H9 (cell line): ENCODE measurements around the gene NT5C2. TPM values are rescaled to one million over a fixed set of nuclear protein-coding genes. Genes with fewer than 3 reads are reported as not detected.
"Not testable (repeated sequence)": the region's sequence is repeated elsewhere in the genome, so short reads cannot be mapped to it uniquely, and the experiment has no call there.

Source experiments
- DNase-seq: peaks from one replicate; pipeline ENCODE4 v3.0.0-alpha.2; 2017
- H2AFZ ChIP-seq: one replicate; pipeline ENCODE4 v1.6.1; 2013; ENCODE audit warnings: mild to moderate bottlenecking, low read length, control low read depth, moderate library complexity
- H2AK5ac ChIP-seq: 2 replicates; pipeline ENCODE4 v1.6.1; 2013; ENCODE audit warnings: low read length, control low read depth, mixed read lengths; ENCODE audit not compliant: insufficient read length
- H2BK120ac ChIP-seq: one replicate; pipeline ENCODE4 v1.6.1; 2013; ENCODE audit warnings: low read depth, mild to moderate bottlenecking, low read length, control low read depth, inconsistent platforms; ENCODE audit not compliant: poor library complexity, severe bottlenecking
- H2BK12ac ChIP-seq: 2 replicates; pipeline ENCODE4 v1.6.1; 2013; ENCODE audit warnings: low read length, control low read depth, mixed read lengths, low read depth; ENCODE audit not compliant: insufficient read length
- H2BK15ac ChIP-seq: 2 replicates; pipeline ENCODE4 v1.6.1; 2013; ENCODE audit warnings: low read depth, low read length, control low read depth
- H2BK20ac ChIP-seq: one replicate; pipeline ENCODE4 v1.6.1; 2013; ENCODE audit warnings: low read depth, mild to moderate bottlenecking, low read length, control low read depth, inconsistent platforms; ENCODE audit not compliant: poor library complexity, severe bottlenecking
- H2BK5ac ChIP-seq: 2 replicates; pipeline ENCODE4 v1.6.1; 2013; ENCODE audit warnings: low read length, control low read depth, mixed read lengths; ENCODE audit not compliant: insufficient read length
- H3K14ac ChIP-seq: 2 replicates; pipeline ENCODE4 v1.6.1; 2013; ENCODE audit warnings: low read length, control low read depth; ENCODE audit not compliant: insufficient read depth
- H3K18ac ChIP-seq: 2 replicates; pipeline ENCODE4 v1.6.1; 2013; ENCODE audit warnings: low read depth, mild to moderate bottlenecking, mixed read lengths, low read length, control low read depth; ENCODE audit not compliant: insufficient read length
- H3K23ac ChIP-seq: 2 replicates; pipeline ENCODE4 v1.6.1; 2013; ENCODE audit warnings: low read length, control low read depth, mixed read lengths, low read depth; ENCODE audit not compliant: insufficient read length
- H3K23me2 ChIP-seq: 2 replicates; pipeline ENCODE4 v1.6.1; 2013; ENCODE audit warnings: low read depth, mild to moderate bottlenecking, mixed read lengths, low read length, control low read depth; ENCODE audit not compliant: insufficient read length, poor library complexity, severe bottlenecking
- H3K27ac ChIP-seq: 2 replicates; pipeline ENCODE4 v1.5.1; 2013; ENCODE audit warnings: low read length, control low read depth, mixed read lengths, low read depth; ENCODE audit not compliant: insufficient read length
- H3K27me3 ChIP-seq: 2 replicates; pipeline ENCODE4 v1.6.1; 2013; ENCODE audit warnings: low read length, control low read depth, inconsistent platforms; ENCODE audit not compliant: insufficient read depth
- H3K4ac ChIP-seq: 2 replicates; pipeline ENCODE4 v1.6.1; 2013; ENCODE audit warnings: low read depth, mild to moderate bottlenecking, control low read depth, inconsistent platforms, low read length, moderate library complexity
- H3K4me1 ChIP-seq: 2 replicates; pipeline ENCODE4 v1.6.1; 2013; ENCODE audit warnings: low read length, control low read depth, inconsistent platforms; ENCODE audit not compliant: insufficient read depth
- H3K4me2 ChIP-seq: 2 replicates; pipeline ENCODE4 v1.6.1; 2013; ENCODE audit warnings: low read length, control low read depth, mixed read lengths; ENCODE audit not compliant: insufficient read length, insufficient read depth
- H3K56ac ChIP-seq: 2 replicates; pipeline ENCODE4 v1.6.1; 2013; ENCODE audit warnings: low read depth, mild to moderate bottlenecking, mixed read lengths, low read length, control low read depth; ENCODE audit not compliant: insufficient read length
- H3K79me1 ChIP-seq: 2 replicates; pipeline ENCODE4 v1.6.1; 2013; ENCODE audit warnings: low read depth, mild to moderate bottlenecking, moderate library complexity, low read length, control low read depth, inconsistent platforms; ENCODE audit not compliant: insufficient read depth, poor library complexity, severe bottlenecking
- H3K79me2 ChIP-seq: 2 replicates; pipeline ENCODE4 v1.6.1; 2013; ENCODE audit warnings: low read length, control low read depth, inconsistent platforms; ENCODE audit not compliant: insufficient read depth
- H3K9ac ChIP-seq: 2 replicates; pipeline ENCODE4 v1.6.1; 2013; ENCODE audit warnings: low read length, control low read depth, mixed read lengths; ENCODE audit not compliant: insufficient read length; ENCODE audit errors: extremely low read depth
- H3K9me3 ChIP-seq: one replicate; pipeline ENCODE4 v1.6.1; 2013; ENCODE audit warnings: low read depth, low read length, inconsistent platforms; ENCODE audit not compliant: control insufficient read depth
- H3T11ph ChIP-seq: one replicate; pipeline ENCODE4 v1.6.1; 2013; ENCODE audit warnings: mild to moderate bottlenecking, low read length, control low read depth, inconsistent platforms
- H4K20me1 ChIP-seq: one replicate; pipeline ENCODE4 v1.6.1; 2013; ENCODE audit not compliant: control insufficient read depth, insufficient read length, insufficient read depth
- H4K5ac ChIP-seq: 2 replicates; pipeline ENCODE4 v1.6.1; 2013; ENCODE audit warnings: low read depth, mild to moderate bottlenecking, mixed read lengths, low read length, control low read depth; ENCODE audit not compliant: insufficient read length
- H4K8ac ChIP-seq: replicated peaks from 2 replicates; pipeline ENCODE4 v1.6.1; 2013; ENCODE audit warnings: low read length, control low read depth, mixed read lengths, low read depth; ENCODE audit not compliant: insufficient read length
- H4K91ac ChIP-seq: 2 replicates; pipeline ENCODE4 v1.6.1; 2013; ENCODE audit warnings: low read depth, mild to moderate bottlenecking, moderate library complexity, mixed read lengths, low read length, control low read depth; ENCODE audit not compliant: insufficient read length
- H3K27ac Mint-ChIP-seq, 3 experiments: 2 replicates in 2 of 3; 3 replicates in 1 of 3; pipeline ENCODE4 v1.8.0; 2020 to 2021; ENCODE audit warnings: mixed read lengths in 3 of 3, mild to moderate bottlenecking in 1 of 3, moderate library complexity in 1 of 3
- H3K27me3 Mint-ChIP-seq: 2 replicates; pipeline ENCODE4 v1.8.0; 2021; ENCODE audit warnings: low read depth, mild to moderate bottlenecking, moderate library complexity, mixed read lengths
- H3K36me3 Mint-ChIP-seq, 3 experiments: 2 replicates in 2 of 3; 3 replicates in 1 of 3; pipeline ENCODE4 v1.8.0; 2020 to 2021; ENCODE audit warnings: low read depth in 3 of 3, mixed read lengths in 3 of 3; ENCODE audit not compliant: insufficient read depth in 1 of 3
- H3K4me1 Mint-ChIP-seq, 2 experiments: 2 replicates each; pipeline ENCODE4 v1.8.0; 2020; ENCODE audit warnings: mixed read lengths in 2 of 2
- H3K4me3 Mint-ChIP-seq, 2 experiments: 2 replicates in 1 of 2; 3 replicates in 1 of 2; pipeline ENCODE4 v1.8.0; 2020 to 2021; ENCODE audit warnings: mild to moderate bottlenecking in 2 of 2, mixed read lengths in 2 of 2, moderate library complexity in 1 of 2
- H3K9me3 Mint-ChIP-seq, 2 experiments: 2 replicates in 1 of 2; 3 replicates in 1 of 2; pipeline ENCODE4 v1.8.0; 2020; ENCODE audit warnings: mild to moderate bottlenecking in 2 of 2, mixed read lengths in 2 of 2, moderate library complexity in 1 of 2
- WGBS: extraction: QIAGEN DNeasy Blood & Tissue Kit; methylation state at CpG from one replicate; pipeline ENCODE4 v1.1.7; 2013; ENCODE audit warnings: missing lambda C conversion rate, low lambda C conversion rate, mixed read lengths; ENCODE audit not compliant: insufficient read length; ENCODE audit errors: extremely low coverage; 5-methylcytosine and 5-hydroxymethylcytosine counted together
- total RNA-seq: library from RNA; stranded (reverse); gene quantifications from 2 replicates; pipeline ENCODE4 v1.2.1, GENCODE V29; 2021
- TF ChIP-seq, protein P1 (sequence below): fragments of 200-600 bp; sonication (generic); conservative IDR thresholded peaks from 3 replicates; pipeline ENCODE4 v1.8.0; 2021; ENCODE audit warnings: antibody characterized with exemption, mild to moderate bottlenecking

The NT5C2 gene
- total RNA-seq, 1 experiment from 2014 or later: 69.6 TPM

DNA sequence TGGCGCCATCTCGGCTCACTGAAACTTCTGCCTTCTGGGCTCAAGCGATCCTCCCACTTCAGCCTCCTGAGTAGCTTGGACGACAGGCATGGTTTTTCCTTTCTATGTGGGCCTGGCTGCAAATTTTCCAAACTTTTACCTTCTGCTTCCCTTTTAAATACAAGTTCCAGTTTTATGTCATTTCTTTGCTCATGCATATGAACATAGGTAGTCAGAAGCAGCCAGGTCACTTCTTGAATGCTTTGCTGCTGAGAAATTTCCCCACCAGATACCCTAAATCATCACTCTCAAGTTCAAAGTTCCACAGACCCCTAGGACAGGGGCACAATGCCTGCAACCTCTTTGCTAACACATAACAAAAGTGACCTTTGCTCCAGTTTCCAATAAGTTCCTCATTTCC is 31.1 kb upstream of the NT5C2 start:
- Histone ChIP-seq H3K27me3 (no peaks in the 10 kb centered on the region), H3K9me3 (peaks cover 14% of the 10 kb centered on the region), H4K20me1 (no peaks in the 10 kb centered on the region), H3K79me2 (no peaks in the 10 kb centered on the region), H3K14ac (no peak overlapping the region), H2BK5ac (no peak overlapping the region), H3K9ac (no peak overlapping the region), H2BK120ac (no peak overlapping the region), H4K8ac (no peak overlapping the region), H3K56ac (no peak overlapping the region), H3K23me2 (no peaks in the 10 kb centered on the region), H4K5ac (no peak overlapping the region), H4K91ac (no peak overlapping the region), H2AK5ac (no peak overlapping the region), H3K23ac (no peak overlapping the region), H2AFZ (no peak overlapping the region), H3T11ph (no peak overlapping the region), H3K4ac (no peak overlapping the region), H2BK12ac (no peak overlapping the region), H3K18ac (no peak overlapping the region), H3K27ac (no peak overlapping the region), H2BK20ac (no peak overlapping the region), H3K79me1 (no peaks in the 10 kb centered on the region), H3K4me1 (no peaks in the 10 kb centered on the region), H3K4me2 (no peak overlapping the region), H2BK15ac (no peak overlapping the region)
- no CpG with 5 or more reads among the region's 4 CpGs for WGBS
- H3K4me1 Mint-ChIP-seq: peaks cover 7 to 9% of the 10 kb centered on the region in 2 experiments
- no peaks in the 10 kb centered on the region; the same call in none of the 2 replicates for H3K27me3 Mint-ChIP-seq
- DNase-seq: no peak
- peaks cover 17 to 21% (median 17%) of the 10 kb centered on the region in 3 experiments for H3K36me3 Mint-ChIP-seq
- no peak overlapping the region for H3K27ac Mint-ChIP-seq
- TF ChIP-seq, protein P1, sequence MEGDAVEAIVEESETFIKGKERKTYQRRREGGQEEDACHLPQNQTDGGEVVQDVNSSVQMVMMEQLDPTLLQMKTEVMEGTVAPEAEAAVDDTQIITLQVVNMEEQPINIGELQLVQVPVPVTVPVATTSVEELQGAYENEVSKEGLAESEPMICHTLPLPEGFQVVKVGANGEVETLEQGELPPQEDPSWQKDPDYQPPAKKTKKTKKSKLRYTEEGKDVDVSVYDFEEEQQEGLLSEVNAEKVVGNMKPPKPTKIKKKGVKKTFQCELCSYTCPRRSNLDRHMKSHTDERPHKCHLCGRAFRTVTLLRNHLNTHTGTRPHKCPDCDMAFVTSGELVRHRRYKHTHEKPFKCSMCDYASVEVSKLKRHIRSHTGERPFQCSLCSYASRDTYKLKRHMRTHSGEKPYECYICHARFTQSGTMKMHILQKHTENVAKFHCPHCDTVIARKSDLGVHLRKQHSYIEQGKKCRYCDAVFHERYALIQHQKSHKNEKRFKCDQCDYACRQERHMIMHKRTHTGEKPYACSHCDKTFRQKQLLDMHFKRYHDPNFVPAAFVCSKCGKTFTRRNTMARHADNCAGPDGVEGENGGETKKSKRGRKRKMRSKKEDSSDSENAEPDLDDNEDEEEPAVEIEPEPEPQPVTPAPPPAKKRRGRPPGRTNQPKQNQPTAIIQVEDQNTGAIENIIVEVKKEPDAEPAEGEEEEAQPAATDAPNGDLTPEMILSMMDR: no peak
- peaks cover 20 to 32% of the 10 kb centered on the region in 2 experiments for H3K9me3 Mint-ChIP-seq
- no peak overlapping the region for H3K4me3 Mint-ChIP-seq

DNA sequence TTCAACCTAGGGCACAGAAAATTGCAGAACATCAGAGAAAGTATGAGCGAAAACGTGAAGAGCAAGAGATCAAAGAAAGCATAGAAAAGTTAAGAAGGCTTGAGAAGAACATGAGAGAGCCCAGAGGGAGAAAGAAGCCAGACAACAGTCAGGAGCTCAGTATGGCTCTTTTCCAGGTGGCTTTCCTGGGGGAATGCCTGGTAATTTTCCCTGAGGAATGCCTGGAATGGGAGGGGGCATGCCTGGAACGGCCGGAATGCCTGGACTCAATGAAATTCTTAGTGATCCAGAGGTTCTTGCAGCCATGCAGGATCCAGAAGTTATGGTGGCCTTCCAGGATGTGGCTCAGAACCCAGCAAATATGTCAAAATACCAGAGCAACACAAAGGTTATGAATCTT is 23.3 kb upstream of the NT5C2 start:
- Mint-ChIP-seq H3K27ac (peak overlapping the region; percentile 2 to 31 (median 7); a peak in 5 of 7 replicates), H3K9me3 (peaks cover 12 to 15% of the 10 kb centered on the region in 2 experiments; a peak in 4 of 5 replicates), H3K4me1 (peaks cover 38 to 55% of the 10 kb centered on the region in 2 experiments), H3K36me3 (peaks cover 0 to 14% (median 4%) of the 10 kb centered on the region in 3 experiments; a peak in 5 of 7 replicates)
- H3K27me3 Mint-ChIP-seq, H3K56ac ChIP-seq, H2BK120ac ChIP-seq, H4K5ac ChIP-seq, H2BK15ac ChIP-seq, H3K4ac ChIP-seq, H3K27ac ChIP-seq, H4K91ac ChIP-seq, H3K14ac ChIP-seq, H2BK5ac ChIP-seq, H2BK12ac ChIP-seq, H4K20me1 ChIP-seq, H2AFZ ChIP-seq, H3K23me2 ChIP-seq, H3K18ac ChIP-seq, H4K8ac ChIP-seq, H3T11ph ChIP-seq, H3K79me1 ChIP-seq, H2AK5ac ChIP-seq, H3K4me2 ChIP-seq, H3K23ac ChIP-seq, H2BK20ac ChIP-seq, H3K9me3 ChIP-seq, H3K79me2 ChIP-seq, H3K27me3 ChIP-seq, H3K4me3 Mint-ChIP-seq, H3K9ac ChIP-seq, H3K4me1 ChIP-seq, DNase-seq: not testable (repeated sequence)
- WGBS: no CpG with 5 or more reads among the region's 4 CpGs
